Measurements from ENCODE around the gene NFIX.
A peak's percentile ranks its signal among the peaks of the same experiment; 100 is the strongest.

NFIX gene

DNA sequence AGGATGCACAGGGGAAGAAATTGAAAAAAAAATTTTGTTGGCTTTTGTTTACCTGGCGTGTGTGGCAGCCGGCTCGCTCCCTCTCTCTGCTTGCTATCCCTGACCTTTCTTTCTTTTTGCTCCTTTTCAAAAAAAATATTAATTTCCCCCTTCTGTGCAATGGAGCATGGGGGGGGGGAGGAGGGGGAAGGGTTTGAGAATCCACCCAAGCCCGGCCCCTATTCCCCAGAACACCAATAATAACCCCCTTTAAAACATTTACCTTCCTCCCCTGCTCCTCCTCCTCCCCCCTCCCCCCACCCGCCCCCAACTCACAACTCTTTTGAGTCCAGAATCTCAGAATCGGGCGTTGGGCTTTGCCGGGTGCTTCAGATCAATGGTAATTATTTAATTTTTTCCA is 28.4 kb downstream of the NFIX start:
- no peak for DNase-seq

GRCh38 chr19:13024126-13024950 is 29.1 kb downstream of the NFIX start:
- no peak for DNase-seq

DNA sequence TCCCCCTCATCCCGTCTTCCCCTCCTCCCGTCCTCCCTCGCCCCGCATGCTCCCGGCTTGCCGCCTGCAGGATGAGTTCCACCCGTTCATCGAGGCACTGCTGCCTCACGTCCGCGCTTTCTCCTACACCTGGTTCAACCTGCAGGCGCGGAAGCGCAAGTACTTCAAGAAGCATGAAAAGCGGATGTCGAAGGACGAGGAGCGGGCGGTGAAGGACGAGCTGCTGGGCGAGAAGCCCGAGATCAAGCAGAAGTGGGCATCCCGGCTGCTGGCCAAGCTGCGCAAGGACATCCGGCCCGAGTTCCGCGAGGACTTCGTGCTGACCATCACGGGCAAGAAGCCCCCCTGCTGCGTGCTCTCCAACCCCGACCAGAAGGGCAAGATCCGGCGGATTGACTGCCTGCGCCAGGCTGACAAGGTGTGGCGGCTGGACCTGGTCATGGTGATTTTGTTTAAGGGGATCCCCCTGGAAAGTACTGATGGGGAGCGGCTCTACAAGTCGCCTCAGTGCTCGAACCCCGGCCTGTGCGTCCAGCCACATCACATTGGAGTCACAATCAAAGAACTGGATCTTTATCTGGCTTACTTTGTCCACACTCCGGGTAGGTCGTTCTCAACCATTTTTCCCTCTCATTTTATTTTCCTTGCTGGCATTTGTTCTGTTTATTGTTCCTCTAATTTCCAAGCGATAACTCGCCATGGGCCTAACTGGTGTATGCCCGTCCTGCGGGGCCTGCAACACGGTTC is 29.8 kb downstream of the NFIX start:
- no peak for DNase-seq

- no peak for DNase-seq
These were observed 30.7 kb downstream of the NFIX start for GRCh38 chr19:13025819-13026456.

- DNase-seq, result peak; percentile 53
These were observed 31.4 kb downstream of the NFIX start for GRCh38 chr19:13026462-13027370.

GRCh38 chr19:13027557-13027956 is 32.3 kb downstream of the NFIX start:
- DNase-seq, result no peak

- DNase-seq, result no peak
These were observed 32.8 kb downstream of the NFIX start for GRCh38 chr19:13028027-13028426.

DNA sequence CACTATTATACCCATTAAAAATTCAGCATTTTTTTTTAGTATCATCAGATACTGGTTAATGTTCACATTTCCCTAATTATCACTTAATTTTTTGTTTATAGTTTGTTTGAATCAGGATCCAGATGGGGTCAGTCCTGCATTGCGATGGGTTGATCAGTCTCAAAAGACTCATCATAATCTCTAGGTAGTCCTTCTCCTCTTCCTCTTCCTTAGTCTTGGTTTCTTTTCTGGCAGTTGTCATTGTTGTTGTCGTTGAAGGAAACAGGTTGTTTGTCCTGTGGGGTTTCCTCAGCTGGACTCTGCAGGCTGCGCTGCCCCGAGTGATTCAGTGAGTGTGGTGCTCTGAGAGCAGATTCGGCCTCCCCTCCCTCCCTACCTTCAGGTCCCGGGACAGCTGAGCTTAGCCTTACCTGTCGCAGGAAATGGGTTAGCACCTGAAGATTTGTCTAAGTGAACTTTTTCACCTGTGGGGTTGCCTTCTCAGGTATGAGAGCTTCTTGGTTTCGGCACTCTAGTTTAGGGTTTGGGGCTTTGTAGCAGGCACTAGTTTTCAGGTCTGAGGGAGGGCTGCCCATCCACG is 34.1 kb downstream of the NFIX start:
- DNase-seq, result no peak

DNA sequence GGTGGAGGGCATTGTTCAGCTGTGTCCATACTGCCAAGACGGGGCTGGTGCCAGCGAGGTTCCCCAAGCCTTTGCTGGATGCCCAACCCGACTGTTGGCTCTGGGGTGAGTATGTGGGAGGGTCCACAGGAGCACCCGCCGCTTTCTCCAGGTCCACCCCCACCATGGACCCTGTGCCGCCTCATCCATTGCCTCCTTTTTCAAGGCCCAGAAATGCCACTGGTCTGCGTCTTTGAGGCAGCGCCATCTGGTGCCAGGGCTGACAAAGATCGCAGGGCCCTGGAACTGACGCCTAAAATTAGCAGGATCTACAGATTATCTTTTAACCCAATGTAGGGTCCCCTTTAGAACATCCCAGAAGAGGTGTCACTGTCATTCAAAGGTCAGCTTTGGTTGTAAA is 34.6 kb downstream of the NFIX start:
- DNase-seq, result peak; percentile 20

GRCh38 chr19:13031917-13032623 is 36.8 kb downstream of the NFIX start:
- no peak for DNase-seq

DNA sequence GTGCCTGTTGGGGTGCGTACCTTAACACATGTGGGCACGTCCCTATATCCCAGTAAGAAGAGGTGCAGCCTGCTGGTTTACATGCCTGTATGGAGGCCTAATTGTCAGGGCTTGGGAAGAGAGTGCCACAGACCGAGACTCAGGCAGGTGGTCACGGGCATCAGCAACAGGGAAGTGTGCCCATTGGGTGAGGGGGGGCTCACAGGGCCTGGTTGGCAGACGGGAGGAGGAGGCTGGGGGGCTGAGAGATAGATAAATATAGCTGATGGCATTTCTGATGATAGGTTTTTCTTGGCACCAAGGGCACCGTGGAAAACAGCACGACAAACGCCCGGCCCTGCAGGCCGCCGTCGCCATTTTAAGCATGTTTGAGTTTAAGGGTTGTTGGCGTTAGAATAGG is 37.6 kb downstream of the NFIX start:
- DNase-seq, result no peak

- no peak for DNase-seq
These were observed 38.0 kb downstream of the NFIX start for GRCh38 chr19:13033244-13033643.

GRCh38 chr19:13033819-13034611 is 38.7 kb downstream of the NFIX start:
- DNase-seq, result peak; percentile 36

DNA sequence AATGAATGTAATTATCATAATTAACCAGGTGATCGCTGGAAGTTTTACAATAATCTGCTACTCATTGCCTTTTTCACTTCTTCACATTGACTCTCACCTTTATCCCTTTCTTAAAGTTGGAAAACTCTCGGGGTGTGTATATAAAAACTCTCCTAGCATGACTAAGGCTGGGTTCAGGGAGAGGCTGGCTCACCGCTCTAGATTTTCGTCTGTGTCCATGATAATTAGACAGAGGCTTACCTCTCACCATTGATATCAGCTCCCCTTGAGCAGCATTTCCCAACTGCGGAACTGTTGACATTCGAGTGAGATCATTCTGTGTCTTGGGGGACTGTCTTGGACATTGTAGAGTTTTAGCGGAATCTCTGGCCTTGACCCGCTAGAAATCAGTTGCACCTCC is 39.4 kb downstream of the NFIX start:
- no peak for DNase-seq

DNA sequence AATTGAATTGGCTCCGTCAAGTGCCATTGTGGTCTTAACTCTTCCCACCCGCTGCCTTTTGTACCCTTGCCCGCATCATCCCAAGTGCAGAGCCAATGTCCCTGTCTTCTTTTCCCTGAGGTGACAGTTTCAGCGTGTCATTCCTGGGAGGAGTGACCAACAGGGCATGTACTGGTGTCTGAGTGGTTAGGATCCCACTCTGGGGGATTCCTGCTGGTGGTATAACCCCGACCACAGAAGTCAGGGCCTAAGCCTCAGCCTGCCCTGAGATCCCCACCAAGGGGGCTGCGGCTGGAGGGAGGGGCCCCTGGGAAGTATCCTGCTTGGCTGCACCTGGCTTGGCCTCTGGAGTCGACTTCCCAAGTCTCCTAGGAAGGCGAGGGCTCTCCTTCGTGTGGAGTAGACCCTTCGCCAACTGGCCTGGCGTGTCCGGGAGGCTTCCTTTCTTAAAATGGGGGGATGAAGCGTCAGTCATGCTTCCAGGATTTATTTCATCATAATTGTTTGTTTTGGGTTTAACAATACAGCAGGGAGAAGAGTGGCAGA is 40.6 kb downstream of the NFIX start:
- DNase-seq, result no peak

GRCh38 chr19:13036366-13036976 is 41.2 kb downstream of the NFIX start:
- DNase-seq, result peak; percentile 94

GRCh38 chr19:13037161-13037560 is 41.9 kb downstream of the NFIX start:
- no peak for DNase-seq

GRCh38 chr19:13037731-13038130 is 42.5 kb downstream of the NFIX start:
- no peak for DNase-seq

- no peak for DNase-seq
These were observed 43.3 kb downstream of the NFIX start for GRCh38 chr19:13038306-13039210.
